Stimulated activated naive B cell treated with anti-CD40 and anti-IgM and Interleukin-4, amounts not matched to agents 10 μg/mL and 1 μg/mL and 100 μg/mL, for 72 hours (primary cell): ENCODE results near the gene DVL1.
A peak's percentile ranks its signal among the peaks of the same experiment; 100 is the strongest.

Experiments
- ATAC-seq, 2 donors: fragments of 150-1000 bp; cut with Tn5 transposase; replicated peaks; 2 replicates each; pipeline ENCODE4 v1.10.0; 2021; ENCODE audit warnings: moderate library complexity in 1 of 2
- DNase-seq: peaks from one replicate; pipeline ENCODE4 v3.0.0; 2021
- H3K27ac Mint-ChIP-seq: one replicate; pipeline ENCODE4 v1.8.0; 2022; ENCODE audit warnings: mild to moderate bottlenecking, mixed read lengths
- H3K27me3 Mint-ChIP-seq, 2 donors: one replicate each; pipeline ENCODE4 v1.8.0; 2022; ENCODE audit warnings: mixed read lengths in 2 of 2
- H3K36me3 Mint-ChIP-seq, 2 donors: one replicate each; pipeline ENCODE4 v1.8.0; 2022; ENCODE audit warnings: mixed read lengths in 2 of 2, mild to moderate bottlenecking in 1 of 2
- H3K4me1 Mint-ChIP-seq, 2 donors: one replicate each; pipeline ENCODE4 v1.8.0; 2022; ENCODE audit warnings: mixed read lengths in 2 of 2, mild to moderate bottlenecking in 1 of 2
- H3K4me3 Mint-ChIP-seq, 2 donors: one replicate each; pipeline ENCODE4 v1.8.0; 2022; ENCODE audit warnings: mild to moderate bottlenecking in 2 of 2, mixed read lengths in 2 of 2, moderate library complexity in 1 of 2
- H3K9me3 Mint-ChIP-seq, 2 donors: one replicate each; pipeline ENCODE4 v1.8.0; 2022; ENCODE audit warnings: mixed read lengths in 2 of 2, mild to moderate bottlenecking in 1 of 2

DVL1 gene

DNA sequence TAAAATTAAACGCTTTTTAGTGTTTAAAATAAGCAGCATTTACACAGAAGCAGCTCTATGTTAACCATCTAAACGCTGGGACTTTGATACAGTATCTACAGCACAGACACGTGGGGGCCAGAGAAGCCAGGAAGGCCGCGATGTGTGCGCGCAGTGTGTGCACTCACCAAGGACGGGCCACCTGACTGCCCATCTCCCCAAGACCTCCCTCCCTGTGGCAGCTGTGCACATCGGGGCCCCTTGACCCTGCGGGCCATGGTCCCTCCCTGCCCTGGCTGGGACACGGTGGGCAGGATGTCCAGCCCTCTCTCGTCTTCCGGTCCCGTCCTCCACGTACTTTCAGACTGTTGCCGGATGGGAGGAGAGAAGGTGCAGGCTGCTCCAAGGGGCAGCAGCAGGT lies 13.9 kb downstream of the DVL1 start:
- H3K9me3 Mint-ChIP-seq, result no peaks in the 10 kb centered on the region
- H3K27ac Mint-ChIP-seq, result no peak overlapping the region
- no peak overlapping the region for H3K4me3 Mint-ChIP-seq
- no peaks in the 10 kb centered on the region for H3K27me3 Mint-ChIP-seq
- peaks cover 21 to 30% of the 10 kb centered on the region in 2 donors for H3K36me3 Mint-ChIP-seq
- ATAC-seq (no peak), DNase-seq (no peak)
- peaks cover 0 to 2% of the 10 kb centered on the region in 2 donors for H3K4me1 Mint-ChIP-seq

DNA sequence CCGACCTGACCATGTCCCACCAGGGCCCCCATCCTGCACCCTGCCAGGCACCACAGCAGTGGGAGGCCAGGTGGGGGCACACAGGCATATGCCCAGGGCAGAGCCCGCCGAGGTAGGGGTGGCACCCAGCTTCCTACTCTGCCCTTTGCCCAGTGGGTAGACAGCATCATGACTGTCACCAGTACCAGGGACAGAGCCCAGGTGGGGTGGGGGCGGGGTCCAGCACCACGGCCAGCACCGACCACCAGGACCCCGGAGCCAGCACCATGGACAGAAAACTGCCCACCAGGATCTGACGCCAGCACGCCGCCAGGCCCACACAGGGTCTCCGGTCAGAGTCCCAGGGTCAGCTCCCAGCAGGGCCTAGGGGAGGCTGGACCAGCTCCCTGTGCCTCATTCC lies 14.4 kb downstream of the DVL1 start:
- no peak for DNase-seq

DNA sequence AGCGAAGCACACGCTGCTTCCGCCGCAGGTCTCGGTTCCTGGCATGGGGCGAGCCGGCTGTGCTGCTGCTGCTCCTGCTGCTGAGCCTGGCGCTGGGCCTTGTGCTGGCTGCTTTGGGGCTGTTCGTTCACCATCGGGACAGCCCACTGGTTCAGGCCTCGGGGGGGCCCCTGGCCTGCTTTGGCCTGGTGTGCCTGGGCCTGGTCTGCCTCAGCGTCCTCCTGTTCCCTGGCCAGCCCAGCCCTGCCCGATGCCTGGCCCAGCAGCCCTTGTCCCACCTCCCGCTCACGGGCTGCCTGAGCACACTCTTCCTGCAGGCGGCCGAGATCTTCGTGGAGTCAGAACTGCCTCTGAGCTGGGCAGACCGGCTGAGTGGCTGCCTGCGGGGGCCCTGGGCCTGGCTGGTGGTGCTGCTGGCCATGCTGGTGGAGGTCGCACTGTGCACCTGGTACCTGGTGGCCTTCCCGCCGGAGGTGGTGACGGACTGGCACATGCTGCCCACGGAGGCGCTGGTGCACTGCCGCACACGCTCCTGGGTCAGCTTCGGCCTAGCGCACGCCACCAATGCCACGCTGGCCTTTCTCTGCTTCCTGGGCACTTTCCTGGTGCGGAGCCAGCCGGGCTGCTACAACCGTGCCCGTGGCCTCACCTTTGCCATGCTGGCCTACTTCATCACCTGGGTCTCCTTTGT lies 15.5 kb downstream of the DVL1 start:
- Mint-ChIP-seq H3K27me3 (no peaks in the 10 kb centered on the region), H3K4me3 (no peak overlapping the region), H3K27ac (peak overlapping the region; percentile 37), H3K36me3 (peaks cover 15 to 24% of the 10 kb centered on the region in 2 donors), H3K4me1 (peaks cover 0 to 6% of the 10 kb centered on the region in 2 donors), H3K9me3 (no peaks in the 10 kb centered on the region)
- ATAC-seq, result no peak
- no peak for DNase-seq

More for the DNA sequence above, 14.4 kb downstream of the DVL1 start:
- no peaks in the 10 kb centered on the region for H3K27me3 Mint-ChIP-seq
- H3K27ac Mint-ChIP-seq, result no peak overlapping the region
- ATAC-seq, result no peak
- peaks cover 0 to 4% of the 10 kb centered on the region in 2 donors for H3K4me1 Mint-ChIP-seq
- H3K36me3 Mint-ChIP-seq, result peaks cover 16 to 27% of the 10 kb centered on the region in 2 donors
- no peaks in the 10 kb centered on the region for H3K9me3 Mint-ChIP-seq
- H3K4me3 Mint-ChIP-seq, result no peak overlapping the region

DNA sequence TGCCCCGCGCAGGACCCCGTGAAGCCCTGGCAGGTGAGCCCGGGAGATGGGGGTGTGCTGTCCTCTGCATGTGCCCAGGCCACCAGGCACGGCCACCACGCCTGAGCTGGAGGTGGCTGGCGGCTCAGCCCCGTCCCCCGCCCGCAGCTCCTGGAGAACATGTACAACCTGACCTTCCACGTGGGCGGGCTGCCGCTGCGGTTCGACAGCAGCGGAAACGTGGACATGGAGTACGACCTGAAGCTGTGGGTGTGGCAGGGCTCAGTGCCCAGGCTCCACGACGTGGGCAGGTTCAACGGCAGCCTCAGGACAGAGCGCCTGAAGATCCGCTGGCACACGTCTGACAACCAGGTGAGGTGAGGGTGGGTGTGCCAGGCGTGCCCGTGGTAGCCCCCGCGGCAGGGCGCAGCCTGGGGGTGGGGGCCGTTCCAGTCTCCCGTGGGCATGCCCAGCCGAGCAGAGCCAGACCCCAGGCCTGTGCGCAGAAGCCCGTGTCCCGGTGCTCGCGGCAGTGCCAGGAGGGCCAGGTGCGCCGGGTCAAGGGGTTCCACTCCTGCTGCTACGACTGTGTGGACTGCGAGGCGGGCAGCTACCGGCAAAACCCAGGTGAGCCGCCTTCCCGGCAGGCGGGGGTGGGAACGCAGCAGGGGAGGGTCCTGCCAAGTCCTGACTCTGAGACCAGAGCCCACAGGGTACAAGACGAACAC lies 16.3 kb downstream of the DVL1 start:
- H3K4me3 Mint-ChIP-seq, result no peak overlapping the region
- no peak overlapping the region for H3K27ac Mint-ChIP-seq
- ATAC-seq (peak in 1 of 2 donors; percentile 6), DNase-seq (no peak)
- peaks cover 0 to 6% of the 10 kb centered on the region in 2 donors for H3K4me1 Mint-ChIP-seq
- no peaks in the 10 kb centered on the region for H3K9me3 Mint-ChIP-seq
- no peaks in the 10 kb centered on the region for H3K27me3 Mint-ChIP-seq
- H3K36me3 Mint-ChIP-seq, result peaks cover 9 to 17% of the 10 kb centered on the region in 2 donors

DNA sequence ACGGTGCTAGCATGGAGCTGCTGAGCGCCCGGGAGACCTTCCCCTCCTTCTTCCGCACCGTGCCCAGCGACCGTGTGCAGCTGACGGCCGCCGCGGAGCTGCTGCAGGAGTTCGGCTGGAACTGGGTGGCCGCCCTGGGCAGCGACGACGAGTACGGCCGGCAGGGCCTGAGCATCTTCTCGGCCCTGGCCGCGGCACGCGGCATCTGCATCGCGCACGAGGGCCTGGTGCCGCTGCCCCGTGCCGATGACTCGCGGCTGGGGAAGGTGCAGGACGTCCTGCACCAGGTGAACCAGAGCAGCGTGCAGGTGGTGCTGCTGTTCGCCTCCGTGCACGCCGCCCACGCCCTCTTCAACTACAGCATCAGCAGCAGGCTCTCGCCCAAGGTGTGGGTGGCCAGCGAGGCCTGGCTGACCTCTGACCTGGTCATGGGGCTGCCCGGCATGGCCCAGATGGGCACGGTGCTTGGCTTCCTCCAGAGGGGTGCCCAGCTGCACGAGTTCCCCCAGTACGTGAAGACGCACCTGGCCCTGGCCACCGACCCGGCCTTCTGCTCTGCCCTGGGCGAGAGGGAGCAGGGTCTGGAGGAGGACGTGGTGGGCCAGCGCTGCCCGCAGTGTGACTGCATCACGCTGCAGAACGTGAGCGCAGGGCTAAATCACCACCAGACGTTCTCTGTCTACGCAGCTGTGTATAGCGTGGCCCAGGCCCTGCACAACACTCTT lies 17.0 kb downstream of the DVL1 start:
- no peak overlapping the region for H3K27ac Mint-ChIP-seq
- H3K36me3 Mint-ChIP-seq, result peaks cover 7 to 15% of the 10 kb centered on the region in 2 donors
- no peaks in the 10 kb centered on the region for H3K9me3 Mint-ChIP-seq
- DNase-seq, result no peak
- peak in 1 of 2 donors; percentile 5 for ATAC-seq
- no peak overlapping the region for H3K4me3 Mint-ChIP-seq
- H3K4me1 Mint-ChIP-seq, result peaks cover 2 to 9% of the 10 kb centered on the region in 2 donors
- no peaks in the 10 kb centered on the region for H3K27me3 Mint-ChIP-seq

DNA sequence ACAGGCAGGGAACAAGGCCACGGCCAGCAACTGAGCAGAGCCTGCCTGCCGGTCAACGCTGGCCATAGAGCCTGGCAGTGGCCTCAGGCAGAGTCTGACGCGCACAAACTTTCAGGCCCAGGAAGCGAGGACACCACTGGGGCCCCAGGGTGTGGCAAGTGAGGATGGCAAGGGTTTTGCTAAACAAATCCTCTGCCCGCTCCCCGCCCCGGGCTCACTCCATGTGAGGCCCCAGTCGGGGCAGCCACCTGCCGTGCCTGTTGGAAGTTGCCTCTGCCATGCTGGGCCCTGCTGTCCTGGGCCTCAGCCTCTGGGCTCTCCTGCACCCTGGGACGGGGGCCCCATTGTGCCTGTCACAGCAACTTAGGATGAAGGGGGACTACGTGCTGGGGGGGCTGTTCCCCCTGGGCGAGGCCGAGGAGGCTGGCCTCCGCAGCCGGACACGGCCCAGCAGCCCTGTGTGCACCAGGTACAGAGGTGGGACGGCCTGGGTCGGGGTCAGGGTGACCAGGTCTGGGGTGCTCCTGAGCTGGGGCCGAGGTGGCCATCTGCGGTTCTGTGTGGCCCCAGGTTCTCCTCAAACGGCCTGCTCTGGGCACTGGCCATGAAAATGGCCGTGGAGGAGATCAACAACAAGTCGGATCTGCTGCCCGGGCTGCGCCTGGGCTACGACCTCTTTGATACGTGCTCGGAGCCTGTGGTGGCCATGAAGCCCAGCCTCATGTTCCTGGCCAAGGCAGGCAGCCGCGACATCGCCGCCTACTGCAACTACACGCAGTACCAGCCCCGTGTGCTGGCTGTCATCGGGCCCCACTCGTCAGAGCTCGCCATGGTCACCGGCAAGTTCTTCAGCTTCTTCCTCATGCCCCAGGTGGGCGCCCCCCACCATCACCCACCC lies 17.9 kb downstream of the DVL1 start, which contains the start of gene TAS1R3:
Gene TAS1R3 (plus strand): TSS at position 213 of the 898 bp plus-strand sequence. CDS start 66 bp downstream, at position 279.
- Mint-ChIP-seq H3K9me3 (no peaks in the 10 kb centered on the region), H3K4me1 (peaks cover 11% of the 10 kb centered on the region in 2 donors), H3K4me3 (no peak within 1 kb of the TSS), H3K36me3 (peaks cover 6 to 13% of the 10 kb centered on the region in 2 donors), H3K27ac (peak within 1 kb of the TSS; percentile 49), H3K27me3 (no peaks in the 10 kb centered on the region)
- ATAC-seq (no peak), DNase-seq (no peak)

DNA sequence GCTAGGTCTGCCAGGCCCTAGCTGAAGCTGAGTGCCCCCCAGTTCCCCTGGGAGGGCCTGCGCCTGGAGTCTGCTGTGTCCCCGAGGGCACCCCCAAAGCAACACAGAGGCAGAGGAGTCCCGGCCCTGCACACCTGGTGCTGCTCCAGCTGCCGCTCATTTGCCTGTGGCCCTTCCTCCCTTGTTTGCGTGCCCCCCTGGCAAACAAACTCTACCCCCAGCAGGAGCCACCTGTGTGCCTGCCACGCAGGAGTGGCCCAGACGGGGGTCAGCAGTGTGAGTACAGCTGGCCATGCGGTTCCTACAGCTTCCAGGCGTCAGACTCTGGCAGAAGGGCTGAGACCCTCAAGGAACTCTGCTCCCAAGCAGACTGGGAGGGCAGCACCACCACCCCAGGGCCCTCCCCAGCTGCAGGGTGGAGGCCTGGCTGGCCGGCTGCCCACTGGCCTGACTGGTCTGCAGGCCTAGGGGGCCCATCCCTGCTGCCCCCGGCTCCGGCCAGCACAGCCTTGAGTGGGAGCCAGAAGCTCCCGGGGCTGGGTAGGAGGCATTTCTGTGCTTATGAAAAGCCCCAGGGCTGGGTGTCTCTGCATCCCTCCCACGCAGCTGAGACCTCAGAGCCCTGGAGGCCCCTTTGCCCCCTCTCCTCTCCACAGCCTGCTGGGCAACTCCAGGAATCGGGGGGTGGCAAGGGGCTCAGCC lies 18.7 kb downstream of the DVL1 start:
- Mint-ChIP-seq H3K27me3 (no peaks in the 10 kb centered on the region), H3K36me3 (peaks cover 6 to 13% of the 10 kb centered on the region in 2 donors), H3K4me3 (no peak overlapping the region), H3K9me3 (no peaks in the 10 kb centered on the region), H3K4me1 (peaks cover 17 to 19% of the 10 kb centered on the region in 2 donors), H3K27ac (peak overlapping the region; percentile 49)
- ATAC-seq (no peak), DNase-seq (no peak)

GRCh38 chr1:1329304-1330210 lies 19.7 kb downstream of the DVL1 start:
- peaks cover 17 to 22% of the 10 kb centered on the region in 2 donors for H3K4me1 Mint-ChIP-seq
- H3K27ac Mint-ChIP-seq, result peak overlapping the region; percentile 37
- no peaks in the 10 kb centered on the region for H3K9me3 Mint-ChIP-seq
- no peak overlapping the region for H3K4me3 Mint-ChIP-seq
- DNase-seq (no peak), ATAC-seq (no peak)
- H3K36me3 Mint-ChIP-seq, result peaks cover 6 to 14% of the 10 kb centered on the region in 2 donors
- H3K27me3 Mint-ChIP-seq, result no peaks in the 10 kb centered on the region

GRCh38 chr1:1328254-1328653 lies 21.0 kb downstream of the DVL1 start:
- Mint-ChIP-seq H3K36me3 (peaks cover 4 to 15% of the 10 kb centered on the region in 2 donors), H3K27me3 (no peaks in the 10 kb centered on the region), H3K9me3 (no peaks in the 10 kb centered on the region), H3K27ac (peak overlapping the region; percentile 59), H3K4me1 (peaks cover 21 to 27% of the 10 kb centered on the region in 2 donors), H3K4me3 (no peak overlapping the region)
- ATAC-seq (no peak), DNase-seq (no peak)

DNA sequence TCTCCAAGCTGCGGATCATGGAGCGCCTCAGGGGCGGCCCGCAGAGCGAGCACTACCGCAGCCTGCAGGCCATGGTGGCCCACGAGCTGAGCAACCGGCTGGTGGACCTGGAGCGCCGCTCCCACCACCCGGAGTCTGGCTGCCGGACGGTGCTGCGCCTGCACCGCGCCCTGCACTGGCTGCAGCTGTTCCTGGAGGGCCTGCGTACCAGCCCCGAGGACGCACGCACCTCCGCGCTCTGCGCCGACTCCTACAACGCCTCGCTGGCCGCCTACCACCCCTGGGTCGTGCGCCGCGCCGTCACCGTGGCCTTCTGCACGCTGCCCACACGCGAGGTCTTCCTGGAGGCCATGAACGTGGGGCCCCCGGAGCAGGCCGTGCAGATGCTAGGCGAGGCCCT lies 21.9 kb downstream of the DVL1 start:
- ATAC-seq (no peak), DNase-seq (no peak)
- Mint-ChIP-seq H3K27me3 (no peaks in the 10 kb centered on the region), H3K4me3 (no peak overlapping the region), H3K27ac (no peak overlapping the region), H3K4me1 (peaks cover 25 to 35% of the 10 kb centered on the region in 2 donors), H3K9me3 (no peaks in the 10 kb centered on the region), H3K36me3 (peaks cover 4 to 19% of the 10 kb centered on the region in 2 donors)

DNA sequence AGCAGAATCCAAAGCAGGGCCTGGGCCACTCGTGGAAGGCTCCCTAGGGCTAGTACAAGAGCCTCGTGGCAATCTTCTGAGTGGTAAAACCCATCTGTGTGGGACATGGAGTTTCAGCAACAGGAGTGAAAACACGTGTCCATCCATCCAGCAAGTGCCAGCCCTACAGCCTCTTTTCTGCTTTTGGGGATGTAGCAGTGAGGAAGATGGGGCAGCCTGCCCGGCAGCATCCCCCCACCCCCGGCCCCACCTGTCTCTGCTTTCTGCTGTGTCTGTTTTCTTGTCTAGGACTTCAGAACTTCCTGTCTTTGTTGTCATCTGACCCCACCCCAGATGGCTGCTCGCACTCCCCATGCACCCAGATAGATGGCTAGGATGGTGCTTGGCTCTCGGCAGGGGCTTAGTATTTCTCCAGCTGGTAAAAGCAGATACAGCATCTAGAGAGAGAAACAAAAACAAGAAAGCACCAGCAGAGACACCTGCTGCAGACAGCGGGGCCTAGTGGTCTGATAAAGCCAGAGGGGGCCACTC lies 23.1 kb downstream of the DVL1 start:
- peaks cover 4 to 23% of the 10 kb centered on the region in 2 donors for H3K36me3 Mint-ChIP-seq
- DNase-seq (no peak), ATAC-seq (no peak)
- H3K9me3 Mint-ChIP-seq, result no peaks in the 10 kb centered on the region
- H3K27ac Mint-ChIP-seq, result peak overlapping the region; percentile 72
- H3K4me1 Mint-ChIP-seq, result peaks cover 28 to 40% of the 10 kb centered on the region in 2 donors
- no peaks in the 10 kb centered on the region for H3K27me3 Mint-ChIP-seq
- H3K4me3 Mint-ChIP-seq, result peak overlapping the region; percentile 77 to 92
